ENCODE measurements around the gene PRMT5. TPM values are rescaled to one million over a fixed set of nuclear protein-coding genes. Genes with fewer than 3 reads are reported as not detected.

The PRMT5 gene
- 100 to 1,000 TPM; 107 to 116 TPM for total RNA-seq

DNA sequence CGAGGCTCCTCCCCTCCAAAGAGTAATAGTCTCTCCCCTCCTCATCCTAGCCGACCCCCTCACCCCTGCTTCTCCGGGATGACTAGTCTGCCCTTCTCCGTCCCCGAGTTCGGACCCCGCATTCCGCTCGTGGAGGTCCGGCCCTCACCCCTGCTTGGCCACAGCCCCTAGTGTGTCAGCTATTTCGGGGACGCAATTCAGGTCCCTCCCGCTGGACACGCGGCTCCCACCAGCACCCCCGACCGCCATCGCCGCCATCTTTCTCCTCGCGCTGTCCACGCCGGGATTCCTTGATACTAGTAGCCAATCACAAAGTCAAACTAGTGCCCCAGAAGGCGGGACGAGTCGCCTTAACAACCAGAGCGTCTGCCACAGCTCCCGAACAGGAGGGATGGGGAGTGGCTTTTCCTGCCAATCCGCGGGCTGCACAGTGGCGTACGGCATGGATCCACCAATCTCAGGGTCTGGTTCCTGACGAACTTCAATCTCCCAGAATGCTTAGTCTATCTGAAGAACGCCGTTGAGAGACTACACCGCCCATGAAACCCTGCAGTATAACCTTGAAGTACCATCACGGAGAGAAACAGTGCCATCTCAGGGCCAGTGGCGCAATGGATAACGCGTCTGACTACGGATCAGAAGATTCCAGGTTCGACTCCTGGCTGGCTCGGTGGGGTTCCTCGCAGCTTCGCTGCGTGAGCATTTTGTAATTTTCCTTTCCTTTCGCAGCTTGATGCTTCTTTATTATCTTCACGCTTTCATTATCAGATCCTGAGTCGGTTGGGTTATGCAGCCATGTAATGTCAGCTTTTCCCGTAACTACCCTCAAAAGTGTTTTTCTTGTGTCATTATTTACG is at the start of gene PRMT5:
Gene PRMT5 (minus strand): TSS at position 273 of the 857 bp plus-strand sequence. CDS start 15 bp downstream, at position 258.
- no peaks in the 10 kb centered on the region for H3K9me3 Mint-ChIP-seq
- no peaks in the 10 kb centered on the region for H3K27me3 Mint-ChIP-seq
- peaks cover 31% of the 10 kb centered on the region for H3K4me1 Mint-ChIP-seq (ENCODE audit: low read depth)
- ChIA-PET CTCF (interaction anchor here (0.7 to 3.6 kb wide), 31 partner anchors 9 to 372 kb away, joined by 3 to 86 read pairs (median 7); partner anchors contain the start of genes ACIN1, AJUBA, C14orf119 and HAUS4), POLR2A (interaction anchor here (0.6 to 4.8 kb wide), 11 partner anchors 10 to 129 kb away, joined by 3 to 50 read pairs (median 3); partner anchors contain the start of genes AJUBA, HAUS4, LRP10 and RBM23)
- DNase-seq, result peak; percentile 99
- TF ChIP-seq, protein P1, sequence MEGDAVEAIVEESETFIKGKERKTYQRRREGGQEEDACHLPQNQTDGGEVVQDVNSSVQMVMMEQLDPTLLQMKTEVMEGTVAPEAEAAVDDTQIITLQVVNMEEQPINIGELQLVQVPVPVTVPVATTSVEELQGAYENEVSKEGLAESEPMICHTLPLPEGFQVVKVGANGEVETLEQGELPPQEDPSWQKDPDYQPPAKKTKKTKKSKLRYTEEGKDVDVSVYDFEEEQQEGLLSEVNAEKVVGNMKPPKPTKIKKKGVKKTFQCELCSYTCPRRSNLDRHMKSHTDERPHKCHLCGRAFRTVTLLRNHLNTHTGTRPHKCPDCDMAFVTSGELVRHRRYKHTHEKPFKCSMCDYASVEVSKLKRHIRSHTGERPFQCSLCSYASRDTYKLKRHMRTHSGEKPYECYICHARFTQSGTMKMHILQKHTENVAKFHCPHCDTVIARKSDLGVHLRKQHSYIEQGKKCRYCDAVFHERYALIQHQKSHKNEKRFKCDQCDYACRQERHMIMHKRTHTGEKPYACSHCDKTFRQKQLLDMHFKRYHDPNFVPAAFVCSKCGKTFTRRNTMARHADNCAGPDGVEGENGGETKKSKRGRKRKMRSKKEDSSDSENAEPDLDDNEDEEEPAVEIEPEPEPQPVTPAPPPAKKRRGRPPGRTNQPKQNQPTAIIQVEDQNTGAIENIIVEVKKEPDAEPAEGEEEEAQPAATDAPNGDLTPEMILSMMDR (IDR thresholded peaks at IDR 0.05), result no peak
- H3K27ac Mint-ChIP-seq, result no peak within 1 kb of the TSS
- intact Hi-C loops (cut with micrococcal nuclease), result no loop called here
- ATAC-seq, result peak; percentile 96
- H3K36me3 Mint-ChIP-seq (ENCODE audit: low read depth), result peaks cover 36% of the 10 kb centered on the region
- H3K4me3 Mint-ChIP-seq, result no peak within 1 kb of the TSS

DNA sequence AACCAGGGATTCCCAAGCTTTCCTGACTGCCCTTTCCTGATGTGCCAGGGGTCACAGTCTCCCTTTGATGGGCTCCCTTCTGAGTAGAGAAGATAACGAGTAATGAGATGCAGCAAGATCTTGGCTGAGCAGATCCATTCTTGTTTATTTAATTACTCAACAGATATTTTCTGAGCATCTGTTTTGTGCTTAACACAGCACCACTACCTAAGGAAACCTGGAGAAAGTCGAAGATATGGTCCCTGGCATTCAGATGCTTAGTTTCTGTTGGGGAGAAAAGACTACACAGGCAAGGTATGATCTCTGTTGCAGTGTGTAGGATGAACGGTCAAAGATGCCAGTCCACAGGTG is 49.3 kb upstream of the PRMT5 start:
- H3K36me3 Mint-ChIP-seq (ENCODE audit: low read depth), result no peaks in the 10 kb centered on the region
- DNase-seq, result no peak
- H3K4me1 Mint-ChIP-seq (ENCODE audit: low read depth), result peaks cover 10% of the 10 kb centered on the region
- no peak overlapping the region for H3K27ac Mint-ChIP-seq
- ChIA-PET POLR2A (interaction anchor here (1.0 to 1.6 kb wide), 3 partner anchors 11 to 80 kb away, joined by 3 to 4 read pairs (median 3); no protein-coding TSS in a partner anchor), CTCF (interaction anchor here (1.0 to 12.5 kb wide), 5 partner anchors 8 to 90 kb away, joined by 3 to 201 read pairs (median 10); partner anchors contain the start of genes CDH24 and HAUS4)
- no peak for ATAC-seq
- intact Hi-C loops (cut with micrococcal nuclease), result no loop called here
- no peaks in the 10 kb centered on the region for H3K27me3 Mint-ChIP-seq
- TF ChIP-seq, protein P1 (IDR thresholded peaks at IDR 0.05), result no peak
- H3K4me3 Mint-ChIP-seq, result no peak overlapping the region
- no peaks in the 10 kb centered on the region for H3K9me3 Mint-ChIP-seq

DNA sequence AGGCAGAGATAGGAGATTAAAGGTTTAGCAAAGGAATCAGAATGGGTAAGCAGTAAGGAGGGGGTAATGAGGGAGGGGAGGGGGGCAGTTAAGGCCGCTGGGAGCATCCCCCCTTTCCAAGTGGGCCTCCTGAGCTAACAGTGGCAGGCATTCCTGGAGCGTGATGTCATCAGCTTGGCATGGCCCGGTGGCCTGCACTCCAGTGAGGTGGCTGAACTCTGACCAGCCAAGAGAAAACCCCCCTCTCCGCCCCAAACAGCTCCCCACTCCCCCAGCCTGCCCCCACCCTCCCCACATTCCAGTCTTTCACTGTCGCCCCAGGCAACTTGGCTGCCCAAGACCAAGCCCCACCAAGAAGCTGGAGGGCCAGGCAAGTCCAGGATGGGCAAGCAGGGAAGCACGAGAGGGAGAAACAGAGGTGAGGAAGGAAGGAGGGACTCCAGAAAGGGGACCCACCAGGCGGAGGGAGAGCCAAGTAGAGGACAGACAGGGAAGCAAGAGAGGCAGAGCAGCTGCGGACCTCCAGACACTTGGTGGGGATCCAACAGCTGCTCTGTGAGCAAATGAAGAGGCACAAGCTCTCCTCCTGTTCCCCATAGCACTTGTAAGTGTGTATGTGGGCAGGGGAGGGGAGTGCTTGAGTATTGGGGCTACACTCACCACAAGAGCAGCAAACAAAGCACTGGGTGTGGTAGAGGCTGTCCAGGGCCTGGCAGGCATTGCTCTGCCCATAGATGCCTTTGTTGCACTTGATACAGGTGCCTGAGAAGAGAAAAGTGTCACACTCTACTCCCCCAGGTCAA is 48.7 kb upstream of the PRMT5 start:
- DNase-seq (no peak), ATAC-seq (no peak)
- intact Hi-C loops (cut with micrococcal nuclease), result no loop called here
- Mint-ChIP-seq H3K27ac (no peak overlapping the region), H3K27me3 (no peaks in the 10 kb centered on the region), H3K9me3 (no peaks in the 10 kb centered on the region), H3K4me1 (ENCODE audit: low read depth) (peaks cover 10% of the 10 kb centered on the region), H3K4me3 (no peak overlapping the region), H3K36me3 (ENCODE audit: low read depth) (no peaks in the 10 kb centered on the region)
- POLR2A ChIA-PET, result interaction anchor here (1.0 to 1.6 kb wide), 3 partner anchors 10 to 80 kb away, joined by 3 to 4 read pairs (median 3); no protein-coding TSS in a partner anchor
- TF ChIP-seq, protein P1 (IDR thresholded peaks at IDR 0.05), result no peak
- CTCF ChIA-PET, result interaction anchor here (0.5 to 12.5 kb wide), 10 partner anchors 9 to 99 kb away, joined by 3 to 201 read pairs (median 4); partner anchors contain the start of genes CDH24 and HAUS4

DNA sequence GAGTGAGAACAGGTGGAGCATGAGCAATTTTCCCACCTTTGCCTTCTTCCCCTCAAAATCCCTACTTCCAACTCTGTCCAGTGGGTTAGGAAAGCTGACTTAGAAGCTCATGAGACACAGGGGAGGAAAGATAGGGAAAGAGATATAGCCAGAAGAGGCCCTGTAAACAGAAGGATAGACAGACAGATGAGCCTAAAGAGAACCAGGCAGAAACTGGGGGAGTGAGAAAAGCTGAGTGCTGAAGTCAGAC is 48.2 kb upstream of the PRMT5 start:
- Mint-ChIP-seq H3K9me3 (no peaks in the 10 kb centered on the region), H3K36me3 (ENCODE audit: low read depth) (no peaks in the 10 kb centered on the region), H3K27ac (no peak overlapping the region), H3K4me3 (no peak overlapping the region), H3K4me1 (ENCODE audit: low read depth) (peaks cover 10% of the 10 kb centered on the region), H3K27me3 (no peaks in the 10 kb centered on the region)
- ATAC-seq (no peak), DNase-seq (no peak)
- ChIA-PET POLR2A (interaction anchor here (1.6 kb wide), 1 partner anchor 30 kb away, joined by 4 read pairs; no protein-coding TSS in a partner anchor), CTCF (interaction anchor here (0.5 to 12.5 kb wide), 10 partner anchors 9 to 99 kb away, joined by 3 to 201 read pairs (median 4); partner anchors contain the start of genes CDH24 and HAUS4)
- intact Hi-C loops (cut with micrococcal nuclease), result no loop called here
- TF ChIP-seq, protein P1 (IDR thresholded peaks at IDR 0.05), result no peak

All from activated CD8-positive, alpha-beta T cell treated with anti-CD3 and anti-CD28 coated beads for 36 hours (primary cell).